Fibroblast of skin of left quadriceps (primary cell): ENCODE measurements around the gene TSHZ1.
"Not testable (repeated sequence)": the region's sequence is repeated elsewhere in the genome, so short reads cannot be mapped to it uniquely, and the experiment has no call there.

ENCODE experiments used
- DNase-seq, 2 experiments: peaks; one replicate each; pipeline ENCODE4 v3.0.0-alpha.2; 2013; ENCODE audit warnings: low read depth in 2 of 2

The TSHZ1 gene

GRCh38 chr18:75316223-75316622, 105.6 kb downstream of the TSHZ1 start:
- DNase-seq, result no peak

DNA sequence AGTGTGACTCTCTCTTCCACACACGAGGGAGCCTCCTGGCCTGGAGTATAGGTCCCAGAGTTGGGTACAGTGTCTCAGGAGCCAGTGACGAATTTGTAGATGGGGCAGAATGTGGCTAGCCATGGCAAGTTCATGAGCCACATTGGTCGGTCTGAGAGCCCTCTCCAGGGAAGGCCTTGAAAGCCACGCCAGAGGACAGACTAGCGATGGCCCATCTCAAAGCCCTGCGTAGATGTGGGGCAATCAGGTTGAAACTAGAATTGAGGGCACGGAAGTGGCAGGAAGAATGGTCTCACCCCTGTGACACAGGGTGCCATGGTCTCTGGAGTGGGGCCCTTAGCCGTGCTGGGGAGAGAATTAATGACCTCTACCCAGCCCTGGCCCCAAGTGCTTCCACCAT, 106.2 kb downstream of the TSHZ1 start:
- no peak for DNase-seq

DNA sequence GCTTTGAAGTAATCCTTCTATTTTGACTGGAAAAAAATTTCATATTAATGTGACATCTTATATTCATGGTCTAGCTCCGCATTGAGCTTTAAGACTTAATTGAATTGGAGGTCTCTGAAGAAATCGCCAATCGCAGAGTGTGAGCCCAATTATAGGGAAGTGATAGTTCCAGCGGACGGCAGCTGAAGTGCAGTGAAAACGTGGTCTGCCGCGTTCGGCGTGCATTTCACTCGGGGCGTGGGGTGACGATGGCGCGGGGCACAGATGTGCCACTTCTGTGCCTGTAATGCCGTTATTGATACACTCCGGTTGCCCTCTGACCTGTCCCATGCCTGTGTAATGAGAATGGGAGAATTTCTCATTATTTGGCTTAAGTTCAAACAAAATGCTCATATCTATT, 106.7 kb downstream of the TSHZ1 start:
- no peak for DNase-seq

DNA sequence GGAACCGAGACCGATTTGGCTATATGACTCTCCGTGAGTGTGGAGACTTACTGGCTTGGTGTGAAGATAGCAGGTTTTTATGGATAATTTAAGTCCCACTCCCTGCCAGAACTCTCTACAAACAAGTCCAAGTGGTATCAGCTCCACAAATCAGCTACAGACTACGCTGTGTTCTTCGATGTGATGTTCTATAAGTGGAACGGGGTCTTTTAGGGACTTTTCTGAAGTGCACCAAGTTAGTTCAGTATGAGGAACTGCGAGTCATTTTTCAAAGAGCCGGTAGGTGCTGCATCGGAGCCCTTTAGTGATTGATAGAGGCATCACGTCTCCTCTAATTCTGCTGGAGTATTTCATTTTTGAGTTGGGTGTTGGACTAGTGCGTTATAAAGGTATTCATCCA, 107.1 kb downstream of the TSHZ1 start:
- no peak for DNase-seq

DNA sequence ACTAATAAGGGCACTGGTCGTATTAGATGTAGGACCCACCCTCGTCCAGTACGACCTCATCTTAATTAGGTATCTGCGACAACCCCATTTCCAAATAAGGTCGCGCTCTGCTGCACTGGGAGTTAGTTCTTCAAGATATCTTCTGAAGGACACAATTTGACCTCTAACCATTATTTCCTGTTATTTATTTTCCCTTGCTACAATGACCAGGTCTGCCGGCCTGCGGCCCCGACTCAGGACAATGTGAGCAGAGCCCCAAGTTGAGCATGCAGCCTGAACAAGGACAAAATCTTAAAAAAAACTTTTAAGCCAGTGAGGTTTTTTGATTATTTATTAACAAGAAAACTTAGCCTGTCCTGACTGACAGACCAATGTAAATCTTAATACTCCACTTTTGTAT, 109.3 kb downstream of the TSHZ1 start:
- DNase-seq, result no peak

DNA sequence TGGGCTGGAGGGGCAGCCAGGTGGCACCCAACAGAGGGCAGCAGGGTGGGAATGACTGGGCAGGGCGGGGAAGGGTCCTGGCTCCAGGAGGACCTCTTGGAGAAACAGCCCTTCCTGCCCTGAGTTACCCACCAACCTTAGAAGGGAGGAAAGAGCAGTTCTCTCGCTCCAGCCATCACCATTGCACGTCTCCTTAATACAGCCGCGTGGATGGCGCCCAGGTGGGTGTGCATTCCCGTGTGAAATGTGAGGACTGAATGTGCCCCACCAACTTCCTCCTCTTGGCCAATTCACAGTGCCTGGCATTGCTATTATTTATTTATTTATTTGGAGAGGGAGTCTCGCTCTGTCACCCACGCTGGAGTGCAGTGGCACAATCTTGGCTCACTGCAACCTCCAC, 109.9 kb downstream of the TSHZ1 start:
- no peak for DNase-seq

DNA sequence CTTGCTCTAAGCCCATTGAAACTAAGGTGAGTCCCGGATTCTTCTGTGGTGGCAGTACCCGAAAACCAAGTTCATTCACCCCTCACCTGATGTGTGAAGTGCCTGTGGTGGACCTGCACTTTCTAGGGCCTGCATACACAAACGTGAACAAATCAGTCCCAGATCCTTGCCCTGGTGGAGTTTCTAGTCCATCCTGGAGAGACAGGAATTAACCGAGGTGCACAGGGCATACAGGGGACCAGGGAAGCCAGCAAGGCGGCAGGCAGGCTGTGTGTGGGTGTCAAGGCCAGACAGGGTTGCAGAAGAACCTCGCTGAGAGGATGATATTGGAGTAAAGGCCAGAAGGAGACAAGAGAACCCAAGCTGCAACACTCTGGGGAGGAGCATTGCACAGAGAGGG, 110.8 kb downstream of the TSHZ1 start:
- no peak for DNase-seq

DNA sequence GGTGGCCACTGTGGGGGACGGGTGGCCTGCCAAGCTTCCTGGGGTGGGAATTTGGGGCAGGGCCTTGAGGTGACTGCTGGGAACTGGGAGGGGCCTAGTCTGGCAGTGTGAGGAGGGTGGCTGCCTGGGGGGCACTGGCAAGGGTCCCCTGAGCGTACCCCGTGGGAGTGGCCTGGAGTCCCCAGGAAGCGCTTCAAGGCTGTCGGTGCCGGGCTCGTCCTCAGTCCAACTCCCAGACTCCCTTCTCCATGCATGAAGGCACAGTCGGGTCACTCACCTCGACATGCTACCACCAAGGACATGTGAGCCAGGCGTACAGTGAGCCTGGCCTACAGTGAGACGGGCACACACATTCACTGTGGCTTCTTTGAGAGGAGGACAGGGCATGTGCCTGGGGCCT, 111.6 kb downstream of the TSHZ1 start:
- DNase-seq, result no peak

- no peak for DNase-seq
These were observed 113.4 kb downstream of the TSHZ1 start for GRCh38 chr18:75323821-75324585.

GRCh38 chr18:75324686-75325257, 114.2 kb downstream of the TSHZ1 start:
- no peak for DNase-seq

DNA sequence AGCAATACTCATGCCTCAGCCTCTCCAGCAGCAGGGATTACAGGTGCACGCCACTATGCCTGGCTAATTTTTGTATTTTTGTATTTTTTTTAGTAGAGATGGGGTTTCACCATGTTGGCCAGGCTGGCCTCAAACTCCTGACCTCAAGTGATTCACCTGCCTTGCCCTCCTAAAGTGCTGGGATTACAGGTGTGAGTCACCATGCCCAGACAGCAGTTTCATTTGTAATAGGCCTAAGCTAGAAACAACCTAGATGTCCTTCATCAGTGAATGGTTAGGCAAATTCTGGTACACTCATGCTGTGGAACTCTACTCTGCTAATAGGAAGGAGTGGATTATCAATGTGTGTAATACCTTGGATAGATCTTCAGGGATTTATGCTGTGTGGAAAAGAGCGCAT, 119.2 kb downstream of the TSHZ1 start:
- not testable (repeated sequence) for DNase-seq

GRCh38 chr18:75330308-75330707, 119.7 kb downstream of the TSHZ1 start:
- DNase-seq, result no peak

DNA sequence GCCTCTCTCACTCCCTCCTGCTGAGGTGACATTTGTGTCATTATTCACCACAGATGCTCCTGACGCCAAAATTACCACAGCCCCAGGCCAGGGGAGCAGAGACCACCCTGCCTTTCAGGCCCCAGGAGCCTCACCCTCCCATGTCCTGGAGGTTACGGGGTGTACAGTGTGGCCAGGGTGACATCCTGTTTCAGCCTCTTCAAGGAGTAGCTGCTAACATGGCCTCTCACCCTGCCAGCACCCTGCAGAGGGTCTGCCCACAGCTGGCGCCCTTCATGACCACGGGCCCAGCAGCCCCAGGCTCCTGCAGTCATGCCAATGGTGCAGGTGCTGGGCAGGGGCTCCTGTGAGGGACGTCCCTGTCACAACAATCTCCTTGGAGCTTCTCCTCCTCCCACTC, 124.3 kb downstream of the TSHZ1 start:
- no peak for DNase-seq

DNA sequence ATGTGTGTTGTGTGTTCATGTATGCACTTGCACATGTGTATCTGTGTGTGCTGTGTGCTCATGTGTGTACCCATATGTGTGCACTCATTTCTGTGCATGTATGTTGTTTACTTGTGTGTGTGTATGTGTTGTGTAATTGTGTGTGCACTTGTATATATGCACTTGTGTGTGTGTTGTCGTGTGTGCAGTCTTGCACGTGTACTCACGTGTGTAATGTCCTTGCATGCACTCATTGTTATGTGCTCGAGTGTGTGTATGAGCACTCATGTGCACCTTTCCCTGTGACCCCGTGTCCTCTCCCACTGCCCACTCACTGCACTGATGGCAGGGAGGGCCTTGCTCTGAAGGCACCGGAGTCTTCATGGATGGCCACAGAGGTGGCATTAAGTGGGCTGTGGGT, 124.9 kb downstream of the TSHZ1 start:
- no peak for DNase-seq

- no peak for DNase-seq
These were observed 126.2 kb downstream of the TSHZ1 start for GRCh38 chr18:75336767-75337166.

- DNase-seq, result no peak
These were observed 126.8 kb downstream of the TSHZ1 start for GRCh38 chr18:75337348-75337747.

DNA sequence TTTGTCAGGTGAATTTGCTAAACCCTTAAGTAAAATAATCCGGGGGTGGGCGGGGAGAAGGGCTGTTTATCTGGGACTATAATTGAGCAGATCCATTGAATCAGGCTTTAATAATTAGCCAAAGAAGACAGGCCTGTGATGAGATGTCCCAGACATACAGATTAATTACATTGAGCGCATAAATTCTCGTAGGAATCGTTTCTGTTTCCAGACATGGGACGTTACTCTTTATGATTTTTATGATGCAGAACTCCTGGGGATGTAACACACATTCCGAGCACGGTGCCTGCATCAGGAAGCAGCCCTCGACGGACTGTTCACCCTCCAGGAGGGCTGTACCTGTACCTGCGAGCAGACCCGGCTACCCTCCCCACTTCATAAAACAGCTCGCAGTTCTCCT, 128.0 kb downstream of the TSHZ1 start:
- no peak for DNase-seq
